Stimulated activated CD4-positive, alpha-beta T cell treated with anti-CD3 and anti-CD28 coated beads, Interleukin-4, amount 100 ng/mL, for 48 hours (primary cell): ENCODE results near the gene UBE3C.
A peak's percentile ranks its signal among the peaks of the same experiment; 100 is the strongest.
"Not testable (repeated sequence)": the region's sequence is repeated elsewhere in the genome, so short reads cannot be mapped to it uniquely, and the experiment has no call there.

ENCODE experiments used
- DNase-seq, 2 donors: peaks; one replicate each; pipeline ENCODE4 v3.0.0-alpha.2; 2020; ENCODE audit warnings: low read depth in 2 of 2

Gene UBE3C

GRCh38 chr7:157271991-157272324 lies 133.2 kb downstream of the UBE3C start:
- DNase-seq = no peak

GRCh38 chr7:157272351-157273207 lies 133.9 kb downstream of the UBE3C start:
- DNase-seq = no peak

- peak; percentile 48 to 58 for DNase-seq
Measured at GRCh38 chr7:157273208-157274093, 134.7 kb downstream of the UBE3C start.

DNA sequence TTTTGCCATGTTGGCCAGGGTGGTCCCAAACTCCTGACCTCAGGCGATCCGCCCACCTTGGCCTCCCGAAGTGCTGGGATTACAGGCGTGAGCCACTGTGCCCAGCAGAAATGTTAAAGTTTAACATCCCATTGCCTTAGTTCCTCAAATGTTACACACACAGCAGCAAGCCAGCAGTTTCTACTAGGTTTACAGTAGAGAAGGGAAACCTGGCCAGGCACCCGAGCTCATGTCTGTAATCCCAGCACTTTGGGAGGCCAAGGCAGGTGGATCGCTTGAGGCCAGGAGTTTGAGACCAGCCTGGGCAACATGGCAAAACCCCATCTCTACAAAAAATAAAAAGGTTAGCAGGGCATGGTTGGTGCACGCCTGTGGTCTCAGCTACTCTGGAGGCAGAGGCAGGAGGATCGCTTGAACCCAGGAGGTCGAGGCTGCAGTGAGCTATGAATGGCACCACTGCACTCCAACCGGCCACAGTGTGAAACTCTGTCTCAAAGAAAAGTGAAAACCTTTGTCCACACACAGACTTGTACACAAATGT lies 135.4 kb downstream of the UBE3C start:
- not testable (repeated sequence) for DNase-seq

DNA sequence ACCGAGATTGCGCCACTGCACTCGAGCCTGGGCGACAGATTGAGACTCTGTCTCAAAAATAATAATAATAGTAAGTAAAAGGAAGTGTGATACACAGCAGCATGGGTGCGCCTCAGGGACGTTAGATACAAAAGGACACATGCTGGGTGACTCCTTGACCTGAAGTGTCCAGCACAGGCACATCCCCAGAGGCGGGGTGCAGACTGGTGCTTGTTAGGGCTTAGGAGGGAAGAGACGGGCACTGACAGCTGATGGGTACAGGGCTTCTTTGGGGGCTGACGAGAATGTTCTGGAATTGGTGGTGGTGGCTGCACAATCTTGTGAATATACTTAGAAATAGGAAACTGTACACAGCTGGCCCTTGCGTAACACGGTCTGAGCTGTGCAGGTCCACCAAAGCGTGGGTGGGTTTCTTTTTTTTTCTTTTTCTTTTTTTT lies 136.3 kb downstream of the UBE3C start:
- no peak for DNase-seq

- DNase-seq = no peak
Measured at GRCh38 chr7:157276091-157276561, 137.4 kb downstream of the UBE3C start.

DNA sequence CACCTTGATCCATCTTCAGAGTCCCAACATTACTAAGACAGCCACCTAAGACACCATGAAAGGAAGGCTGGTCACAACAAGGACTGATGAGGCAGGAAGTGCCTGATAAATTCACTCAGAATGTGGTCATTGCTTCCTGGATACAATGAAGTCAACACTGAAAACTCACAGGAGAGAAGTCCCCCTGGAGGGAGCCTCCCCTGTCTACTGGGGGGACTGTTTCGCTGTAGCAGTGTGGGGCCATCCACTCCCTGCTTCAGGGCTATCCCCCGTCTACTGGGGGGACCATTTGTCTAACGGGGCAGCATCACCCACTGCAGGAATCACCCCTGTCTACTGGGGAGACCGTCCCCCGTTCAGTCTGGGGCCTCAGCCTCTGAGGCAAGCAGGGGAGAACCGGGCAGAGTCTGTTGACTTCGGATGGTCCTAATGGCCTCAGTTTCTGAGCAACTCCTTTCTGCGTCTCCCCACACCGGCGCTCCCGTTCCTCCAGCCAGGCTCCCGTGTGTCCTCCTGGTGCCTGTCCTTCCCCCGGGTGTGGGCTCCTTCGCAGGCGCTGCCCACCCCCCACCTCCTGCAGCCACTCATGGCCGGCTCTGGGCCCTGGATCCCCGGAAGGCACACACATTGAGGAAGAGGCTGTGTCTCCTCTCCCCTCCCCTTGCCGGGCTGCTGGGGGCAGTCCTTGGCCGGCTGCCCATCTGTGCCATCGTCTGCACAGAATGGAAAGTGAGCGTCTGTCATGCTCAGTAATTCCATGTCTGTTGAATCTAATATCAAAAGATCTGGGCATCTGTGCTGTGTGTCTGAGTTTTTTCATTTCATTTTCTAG lies 138.2 kb downstream of the UBE3C start:
- DNase-seq = no peak

DNA sequence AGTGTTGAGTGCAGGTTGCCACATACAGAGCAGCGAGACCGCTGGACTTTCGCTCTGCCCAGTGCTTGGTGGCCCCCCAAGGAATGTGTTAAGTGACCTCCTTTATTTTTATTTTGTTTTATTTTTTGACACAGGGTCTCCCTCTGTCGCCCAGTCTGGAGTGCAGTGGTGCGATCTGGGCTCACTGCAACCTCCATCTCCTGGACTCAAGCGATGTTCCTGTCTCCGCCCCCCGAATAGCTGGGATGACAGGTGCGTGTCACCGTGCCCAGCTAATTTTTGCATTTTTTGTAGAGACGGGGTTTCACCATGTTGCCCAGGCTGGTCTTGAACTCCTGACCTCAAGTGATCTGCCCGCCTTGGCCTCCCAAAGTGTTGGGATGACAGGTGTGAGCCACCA lies 138.8 kb downstream of the UBE3C start:
- not testable (repeated sequence) for DNase-seq

DNA sequence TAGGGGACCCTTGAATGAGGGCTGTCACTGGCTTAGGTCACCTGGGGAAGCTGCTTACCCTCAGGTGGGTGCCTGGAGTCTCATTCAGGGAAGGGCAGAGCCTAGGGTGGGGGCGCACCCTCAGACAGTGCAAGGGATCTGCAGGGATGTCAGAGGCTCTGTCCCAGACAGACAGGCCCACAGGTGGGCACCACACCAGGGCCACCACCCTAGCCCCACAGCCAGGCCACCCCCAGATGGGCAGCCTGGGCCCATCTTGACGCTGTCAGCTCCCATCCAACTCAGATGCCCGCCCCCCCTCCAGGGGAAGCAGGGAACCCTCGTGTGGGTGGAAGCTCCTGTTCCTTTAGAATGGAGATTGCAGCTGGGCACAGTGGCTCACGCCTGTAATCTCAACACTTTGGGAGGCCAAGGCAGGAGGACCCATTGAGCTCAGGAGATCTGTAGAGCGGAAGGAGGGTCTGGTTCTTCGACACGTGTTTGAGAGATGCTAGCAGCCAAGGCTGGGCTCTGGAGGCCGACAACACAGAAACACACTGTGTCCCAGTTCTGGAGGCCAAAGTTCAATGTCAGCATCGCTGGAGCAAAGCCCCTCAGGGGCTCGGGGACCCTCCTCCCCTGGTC lies 139.6 kb downstream of the UBE3C start:
- DNase-seq = no peak

- DNase-seq = no peak
Measured at GRCh38 chr7:157278791-157279724, 140.3 kb downstream of the UBE3C start.

DNA sequence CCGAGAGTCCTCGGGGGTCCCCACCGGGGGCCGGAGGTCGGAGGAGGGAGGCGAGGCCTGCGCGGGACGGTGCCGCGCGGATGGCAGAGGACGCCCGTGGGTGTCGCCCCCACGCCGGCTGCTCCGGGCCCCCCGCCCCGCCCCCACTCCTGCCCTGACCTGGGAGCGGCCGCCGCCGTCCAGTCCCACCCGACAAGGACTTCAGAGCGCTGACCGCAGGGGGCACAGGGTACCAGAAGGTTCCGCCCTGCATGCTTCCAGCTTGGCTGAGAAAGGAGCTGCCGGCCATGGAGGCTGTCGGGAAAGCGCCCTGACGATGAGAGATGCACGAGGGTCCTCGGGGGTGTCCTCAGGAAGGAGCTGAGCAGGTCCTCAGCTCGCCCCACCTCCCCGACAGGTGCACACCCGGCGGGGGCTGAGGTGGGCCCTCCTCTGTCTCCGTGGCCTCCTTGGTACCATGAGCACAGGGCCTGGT lies 141.1 kb downstream of the UBE3C start:
- DNase-seq = no peak

GRCh38 chr7:157280216-157280841 lies 141.6 kb downstream of the UBE3C start:
- DNase-seq = no peak

- DNase-seq = no peak
Measured at GRCh38 chr7:157281221-157281998, 142.7 kb downstream of the UBE3C start.

- no peak for DNase-seq
Measured at GRCh38 chr7:157282141-157282801, 143.5 kb downstream of the UBE3C start.

DNA sequence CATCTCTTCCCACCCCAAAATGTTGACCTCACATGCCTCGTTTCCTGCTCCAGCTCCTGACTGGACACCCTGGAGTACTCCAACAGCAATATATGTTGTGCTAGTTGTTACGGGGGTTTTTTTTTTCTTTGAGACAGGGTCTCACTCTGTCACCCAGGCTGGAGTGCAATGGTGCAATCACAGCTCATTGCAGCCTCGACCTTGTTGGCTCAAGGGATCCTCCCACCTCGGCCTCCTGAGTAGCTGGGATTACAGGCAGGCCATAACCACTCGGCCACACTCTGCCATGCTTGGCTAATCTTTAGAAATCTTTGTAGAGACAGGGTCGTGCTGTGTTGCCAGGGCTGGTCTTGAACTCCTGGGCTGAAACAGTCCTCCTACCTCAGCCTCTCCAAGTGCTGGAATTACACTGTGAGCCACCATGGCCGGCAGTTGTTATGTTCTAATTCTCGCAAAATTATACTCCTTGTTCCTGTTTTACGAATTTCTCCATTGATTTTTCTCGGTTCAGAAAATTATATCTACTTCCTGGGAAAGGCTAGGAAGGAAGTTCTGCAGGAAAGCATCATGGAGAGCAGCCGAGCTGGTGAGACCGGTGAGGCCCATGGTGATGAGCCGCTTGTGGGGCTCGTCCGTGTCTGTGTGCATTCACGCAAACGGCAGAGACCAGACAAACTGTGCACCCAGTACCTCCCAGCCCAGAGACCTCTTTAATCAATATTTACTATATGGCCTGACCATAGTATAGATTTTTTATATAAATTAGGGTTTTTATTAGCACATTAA lies 145.7 kb downstream of the UBE3C start:
- DNase-seq = no peak

- no peak for DNase-seq
Measured at GRCh38 chr7:157291404-157292080, 152.8 kb downstream of the UBE3C start.

DNA sequence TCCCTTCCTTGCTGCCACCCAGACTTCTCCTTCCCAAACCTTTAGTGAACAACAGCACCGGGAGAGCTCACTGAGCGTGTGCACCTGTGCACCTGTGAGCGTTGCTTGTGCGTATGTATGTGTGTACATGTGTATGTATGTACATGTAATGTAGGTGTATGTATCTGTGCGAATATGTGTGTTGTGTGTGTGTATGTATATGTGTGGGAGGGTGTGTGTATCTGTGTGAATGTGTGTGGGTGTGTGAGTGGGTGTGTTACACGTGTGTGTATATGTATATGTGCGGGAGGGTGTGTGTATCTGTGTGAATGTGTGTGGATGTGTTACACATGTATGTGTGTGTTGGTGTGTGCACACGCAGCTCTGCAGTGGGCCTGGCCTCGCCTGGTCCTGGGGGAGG lies 153.5 kb downstream of the UBE3C start:
- no peak for DNase-seq
